NCI-H1092 (cell line): ENCODE data around the gene MRPL54.
"Not testable (repeated sequence)": the region's sequence is repeated elsewhere in the genome, so short reads cannot be mapped to it uniquely, and the experiment has no call there.

Experiments used
- DNase-seq: peaks from one replicate; lab custom pipeline; 2025; lab: John Stamatoyannopoulos, UW

MRPL54 gene

DNA sequence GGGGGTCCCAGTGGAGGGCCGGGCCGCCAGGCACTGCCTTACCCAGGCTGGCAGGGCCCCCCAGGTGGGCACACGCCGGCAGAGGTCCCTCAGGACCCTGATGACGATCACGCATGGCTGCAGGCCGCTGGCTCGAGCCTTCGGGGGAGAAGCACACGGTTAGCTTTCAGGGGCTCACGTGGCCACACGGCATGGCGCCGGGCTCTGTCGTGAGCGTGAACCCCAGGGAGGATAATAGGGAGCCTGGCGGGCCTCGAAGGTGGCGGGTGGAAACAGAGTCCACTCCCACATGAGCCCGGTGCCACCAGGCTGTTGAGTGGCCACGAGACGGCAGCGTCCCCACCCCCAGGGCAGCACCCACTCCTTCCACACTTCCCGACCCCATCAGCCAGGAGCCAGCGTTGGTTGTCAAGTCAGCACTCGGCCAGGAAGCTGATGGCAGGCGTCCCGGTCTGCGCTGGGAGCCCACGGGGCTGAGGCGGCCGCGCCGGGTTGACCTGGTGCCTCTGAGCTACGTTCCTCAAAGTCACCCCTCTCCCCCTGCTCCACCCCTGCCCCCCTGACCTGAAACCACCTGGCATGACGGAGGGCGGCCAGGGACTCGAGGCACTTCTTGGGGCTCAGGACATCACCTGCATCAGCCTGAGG, 48.4 kb downstream of the MRPL54 start:
- DNase-seq, result no peak

DNA sequence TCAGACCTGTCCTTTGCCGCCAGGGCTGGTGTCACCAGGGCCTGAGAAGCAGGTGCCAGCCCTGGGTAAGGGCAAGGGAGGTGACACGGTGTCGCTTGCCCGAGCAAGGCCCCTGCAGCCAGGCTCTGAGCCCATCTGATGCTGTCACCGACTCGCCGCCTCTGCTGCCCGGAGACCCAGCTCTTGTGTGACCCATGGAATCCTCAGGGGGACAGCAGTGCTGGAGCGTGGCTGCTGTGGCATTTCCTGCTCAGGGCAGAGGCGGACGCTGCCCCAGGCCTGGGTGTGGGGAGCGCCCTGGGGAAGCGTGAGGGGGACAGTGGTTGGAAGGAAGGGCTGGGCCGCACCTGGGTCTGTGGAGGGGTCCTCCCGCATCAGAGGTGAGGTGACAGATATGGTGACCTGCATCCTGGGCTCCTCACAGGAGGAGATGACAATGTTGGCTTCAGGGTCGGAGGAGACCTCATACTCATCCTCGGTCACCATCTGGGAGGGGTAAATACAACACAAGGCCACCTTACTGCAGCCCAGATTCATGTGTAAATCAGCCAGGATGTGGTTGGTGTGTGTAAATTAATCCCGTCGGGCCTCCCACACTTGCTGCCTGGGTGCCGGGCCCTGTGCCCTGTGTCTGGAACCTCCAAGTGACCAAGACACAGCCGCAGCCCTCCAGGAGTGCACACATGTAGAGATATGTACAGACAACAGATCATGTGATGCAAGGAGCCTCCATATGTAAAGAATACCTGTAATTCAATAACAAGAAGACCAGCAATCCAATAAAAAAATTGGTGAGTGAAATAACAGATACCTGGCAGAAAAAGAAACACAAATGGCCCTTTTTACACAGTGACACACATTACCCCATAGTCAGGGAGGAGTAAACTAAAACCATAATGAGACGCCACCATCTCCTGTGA, 51.3 kb downstream of the MRPL54 start:
- DNase-seq, result no peak

DNA sequence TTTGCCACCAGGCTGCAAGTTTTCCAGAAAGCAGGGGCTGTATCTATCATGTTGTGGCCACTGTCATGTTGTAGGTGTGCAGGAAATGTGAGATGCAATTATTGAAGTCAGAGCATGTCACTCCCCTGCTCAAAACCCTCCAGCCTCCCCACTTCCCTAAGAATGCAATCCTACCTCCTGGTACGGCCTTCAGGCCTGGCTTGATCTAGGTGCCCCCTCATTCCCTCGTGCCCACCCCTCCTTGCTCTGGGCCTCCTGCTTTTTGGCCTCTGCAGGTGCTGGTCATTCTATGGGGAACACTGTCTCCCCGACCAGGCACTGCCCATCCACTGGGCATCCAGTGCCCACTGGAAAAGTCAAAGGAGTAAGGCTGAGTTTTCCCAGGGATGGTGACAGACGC, 52.2 kb downstream of the MRPL54 start:
- DNase-seq, result no peak

DNA sequence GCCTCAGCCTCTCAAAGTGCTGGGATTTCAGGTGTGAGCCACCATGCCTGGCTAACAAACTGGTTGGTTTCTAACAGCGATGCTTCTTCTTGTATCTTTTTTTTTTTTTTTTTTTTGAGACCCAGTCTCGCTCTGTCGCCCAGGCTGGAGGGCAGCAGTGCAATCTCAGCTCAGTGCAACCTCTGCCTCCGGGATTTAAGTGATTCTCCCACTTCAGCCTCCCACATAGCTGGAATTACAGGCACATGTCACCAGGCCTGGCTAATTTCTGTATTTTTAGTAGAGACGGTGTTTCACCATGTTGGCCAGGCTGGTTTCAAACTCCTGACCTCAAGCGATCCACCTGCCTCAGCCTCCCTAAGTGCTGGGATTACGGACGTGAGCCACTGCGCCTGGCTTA, 53.7 kb downstream of the MRPL54 start:
- not testable (repeated sequence) for DNase-seq

DNA sequence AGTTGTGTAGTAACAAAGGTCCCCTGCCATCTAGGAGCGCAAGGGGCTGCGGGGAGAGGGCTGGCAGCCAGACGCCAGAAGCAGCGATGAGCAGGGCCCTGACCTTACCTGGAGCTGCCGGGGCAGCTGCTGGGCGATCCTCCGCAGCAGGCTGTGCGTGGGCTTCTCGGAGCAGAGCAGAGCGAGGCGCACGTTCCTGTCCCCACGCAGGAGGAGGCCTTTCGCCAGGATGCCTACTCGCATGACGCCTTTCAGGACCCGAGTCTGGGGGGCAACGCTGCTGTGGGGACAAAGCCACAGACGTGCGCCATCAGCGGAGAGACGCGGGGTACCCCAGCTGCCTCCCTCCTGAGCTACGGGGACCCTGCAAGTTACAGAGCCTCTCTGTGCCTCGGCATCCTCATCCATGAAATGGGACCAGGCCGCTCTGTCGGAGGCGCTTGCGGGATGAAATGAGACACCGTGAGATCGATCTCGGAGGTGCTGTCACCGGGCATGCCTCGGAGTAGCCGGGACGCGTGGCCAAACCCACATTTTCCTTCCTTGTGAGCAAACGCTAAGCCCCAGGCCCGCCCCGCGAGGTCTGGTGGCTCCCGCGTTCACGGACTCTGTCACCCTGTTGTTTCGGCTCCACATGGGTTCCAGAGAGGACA, 54.2 kb downstream of the MRPL54 start:
- DNase-seq, result no peak
